Right atrium auricular region (tissue), 2 donors: ENCODE data around the gene MRPL2. TPM values are rescaled to one million over a fixed set of nuclear protein-coding genes. Genes with fewer than 3 reads are reported as not detected.

Source experiments
- DNase-seq: peaks from one replicate; pipeline ENCODE4 v3.0.0-alpha.2; 2019; ENCODE audit warnings: low spot score
- H3K27ac ChIP-seq, 2 donors: fragments of 200-600 bp; sonication (generic); 1 replicate in 1 of 2; 2 replicates in 1 of 2; pipeline ENCODE4 v1.5.1; 2016 to 2019
- H3K27me3 ChIP-seq, 2 donors: fragments of 200-600 bp; sonication (generic); one replicate each; pipeline versions ENCODE4 v1.5.1 to v1.6.0; 2017 to 2019
- H3K36me3 ChIP-seq: fragments of 200-600 bp; sonication (generic); one replicate; pipeline ENCODE4 v1.5.1; 2016
- H3K4me1 ChIP-seq, 2 donors: fragments of 200-600 bp; sonication (generic); one replicate each; pipeline versions ENCODE4 v1.5.1 to v1.6.0; 2017 to 2019
- H3K4me3 ChIP-seq, 2 donors: fragments of 200-600 bp; sonication (generic); 1 replicate in 1 of 2; 2 replicates in 1 of 2; pipeline ENCODE4 v1.5.1; 2017 to 2019; ENCODE audit warnings: mild to moderate bottlenecking in 1 of 2, moderate library complexity in 1 of 2
- H3K9me3 ChIP-seq, 2 donors: fragments of 200-600 bp; sonication (generic); one replicate each; pipeline ENCODE4 v1.5.1; 2019
- total RNA-seq, 2 donors: library from RNA; depleted of rRNA; stranded (reverse); fragments of >200 nt; gene quantifications; one replicate each; pipeline ENCODE4 v1.1.0, GENCODE V29; 2016
- TF ChIP-seq, protein P1 (sequence below), 2 donors: fragments of 200-600 bp; sonication (generic); IDR thresholded peaks; one replicate each; pipeline ENCODE4 v1.5.1; 2019; ENCODE audit warnings: antibody characterized with exemption in 2 of 2

The MRPL2 gene
- total RNA-seq, 2 donors from 2014 or later: 37.0 to 41.0 TPM

DNA sequence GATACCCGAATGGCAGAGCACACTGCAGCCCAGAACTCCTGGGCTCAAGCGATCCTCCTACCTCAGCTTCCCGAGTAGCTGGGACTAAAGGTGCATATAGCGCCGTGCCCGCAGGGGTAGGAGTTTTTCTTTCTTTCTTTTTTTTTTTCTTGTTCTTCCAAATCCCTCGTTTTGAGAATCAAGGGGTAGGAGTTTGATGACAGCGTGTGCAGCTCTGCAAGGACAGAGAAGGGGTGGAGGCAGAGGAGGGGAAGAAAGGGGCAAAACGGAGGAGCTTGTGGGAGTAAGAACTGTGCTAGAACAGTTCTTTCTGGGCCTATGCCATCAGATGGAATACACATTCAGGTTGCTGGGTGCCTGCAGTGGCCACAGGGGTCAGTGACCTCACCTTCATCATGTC, 22.5 kb downstream of the MRPL2 start:
- Histone ChIP-seq H3K27me3 (no peaks in the 10 kb centered on the region), H3K36me3 (peaks cover 37% of the 10 kb centered on the region), H3K27ac (no peak overlapping the region), H3K4me3 (no peak overlapping the region), H3K9me3 (no peaks in the 10 kb centered on the region), H3K4me1 (peaks cover 0 to 17% of the 10 kb centered on the region in 2 donors)
- DNase-seq: no peak
- TF ChIP-seq, protein P1, sequence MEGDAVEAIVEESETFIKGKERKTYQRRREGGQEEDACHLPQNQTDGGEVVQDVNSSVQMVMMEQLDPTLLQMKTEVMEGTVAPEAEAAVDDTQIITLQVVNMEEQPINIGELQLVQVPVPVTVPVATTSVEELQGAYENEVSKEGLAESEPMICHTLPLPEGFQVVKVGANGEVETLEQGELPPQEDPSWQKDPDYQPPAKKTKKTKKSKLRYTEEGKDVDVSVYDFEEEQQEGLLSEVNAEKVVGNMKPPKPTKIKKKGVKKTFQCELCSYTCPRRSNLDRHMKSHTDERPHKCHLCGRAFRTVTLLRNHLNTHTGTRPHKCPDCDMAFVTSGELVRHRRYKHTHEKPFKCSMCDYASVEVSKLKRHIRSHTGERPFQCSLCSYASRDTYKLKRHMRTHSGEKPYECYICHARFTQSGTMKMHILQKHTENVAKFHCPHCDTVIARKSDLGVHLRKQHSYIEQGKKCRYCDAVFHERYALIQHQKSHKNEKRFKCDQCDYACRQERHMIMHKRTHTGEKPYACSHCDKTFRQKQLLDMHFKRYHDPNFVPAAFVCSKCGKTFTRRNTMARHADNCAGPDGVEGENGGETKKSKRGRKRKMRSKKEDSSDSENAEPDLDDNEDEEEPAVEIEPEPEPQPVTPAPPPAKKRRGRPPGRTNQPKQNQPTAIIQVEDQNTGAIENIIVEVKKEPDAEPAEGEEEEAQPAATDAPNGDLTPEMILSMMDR (IDR thresholded peaks at IDR 0.05): no peak

DNA sequence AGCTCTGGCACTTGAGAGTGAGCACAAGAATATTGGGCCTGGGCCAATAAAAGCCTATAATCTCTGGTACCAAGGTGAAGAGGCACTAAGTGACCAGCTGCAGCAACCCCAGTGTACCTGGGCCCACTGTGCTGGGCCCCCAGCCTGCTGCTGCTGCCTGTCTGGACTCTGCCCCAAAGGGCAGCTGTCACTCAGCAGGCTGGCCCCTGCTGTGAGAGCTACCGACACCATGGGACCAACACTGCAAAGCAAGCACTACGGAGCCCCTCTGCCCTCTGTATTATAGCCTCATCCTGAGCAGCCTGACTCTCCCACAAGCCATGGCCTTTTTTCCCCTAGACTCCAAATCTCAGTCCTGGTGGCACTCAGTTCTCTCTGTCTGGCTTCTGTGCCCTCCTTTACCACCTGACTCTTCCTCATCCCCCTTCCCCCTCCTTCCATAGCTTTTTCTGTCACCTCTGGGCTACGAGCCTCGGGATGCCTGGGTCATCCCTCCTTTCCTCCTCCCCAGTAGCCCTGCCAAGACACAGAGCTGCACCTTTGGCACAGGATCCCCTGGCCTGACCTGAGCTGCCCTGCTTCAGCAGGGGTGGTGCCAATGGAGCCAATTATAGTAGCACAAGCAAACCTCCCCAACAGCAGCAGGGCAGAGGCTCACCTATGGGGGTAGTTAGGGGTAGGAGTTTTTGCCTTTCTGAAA, 23.6 kb downstream of the MRPL2 start:
- H3K27ac ChIP-seq: peak overlapping the region; percentile 21 to 70
- no peaks in the 10 kb centered on the region for H3K9me3 ChIP-seq
- DNase-seq: no peak
- TF ChIP-seq, protein P1 (IDR thresholded peaks at IDR 0.05): no peak
- H3K27me3 ChIP-seq: no peaks in the 10 kb centered on the region
- peaks cover 0 to 17% of the 10 kb centered on the region in 2 donors for H3K4me1 ChIP-seq
- no peak overlapping the region for H3K4me3 ChIP-seq
- peaks cover 32% of the 10 kb centered on the region for H3K36me3 ChIP-seq

DNA sequence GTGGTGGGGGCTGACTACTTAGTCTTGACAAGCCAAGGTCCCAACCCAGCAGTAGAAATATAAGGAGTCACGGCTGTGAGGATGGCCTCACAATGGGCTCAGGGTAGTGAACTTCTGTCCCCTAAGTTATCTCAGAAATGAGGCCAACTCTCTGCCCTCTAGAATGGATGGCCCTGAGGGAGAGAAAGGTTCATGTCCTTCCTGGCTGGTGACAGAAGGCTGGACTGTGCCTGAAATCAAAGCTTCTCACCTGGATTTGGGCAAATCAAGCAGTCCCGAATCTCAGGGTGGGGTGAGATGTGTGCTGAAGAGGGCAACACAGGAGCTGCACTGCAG, 25.1 kb downstream of the MRPL2 start:
- Histone ChIP-seq H3K27ac (no peak overlapping the region), H3K4me3 (no peak overlapping the region), H3K36me3 (peaks cover 37% of the 10 kb centered on the region), H3K4me1 (peaks cover 0 to 17% of the 10 kb centered on the region in 2 donors), H3K27me3 (no peaks in the 10 kb centered on the region), H3K9me3 (no peaks in the 10 kb centered on the region)
- DNase-seq: no peak
- TF ChIP-seq, protein P1 (IDR thresholded peaks at IDR 0.05): no peak

DNA sequence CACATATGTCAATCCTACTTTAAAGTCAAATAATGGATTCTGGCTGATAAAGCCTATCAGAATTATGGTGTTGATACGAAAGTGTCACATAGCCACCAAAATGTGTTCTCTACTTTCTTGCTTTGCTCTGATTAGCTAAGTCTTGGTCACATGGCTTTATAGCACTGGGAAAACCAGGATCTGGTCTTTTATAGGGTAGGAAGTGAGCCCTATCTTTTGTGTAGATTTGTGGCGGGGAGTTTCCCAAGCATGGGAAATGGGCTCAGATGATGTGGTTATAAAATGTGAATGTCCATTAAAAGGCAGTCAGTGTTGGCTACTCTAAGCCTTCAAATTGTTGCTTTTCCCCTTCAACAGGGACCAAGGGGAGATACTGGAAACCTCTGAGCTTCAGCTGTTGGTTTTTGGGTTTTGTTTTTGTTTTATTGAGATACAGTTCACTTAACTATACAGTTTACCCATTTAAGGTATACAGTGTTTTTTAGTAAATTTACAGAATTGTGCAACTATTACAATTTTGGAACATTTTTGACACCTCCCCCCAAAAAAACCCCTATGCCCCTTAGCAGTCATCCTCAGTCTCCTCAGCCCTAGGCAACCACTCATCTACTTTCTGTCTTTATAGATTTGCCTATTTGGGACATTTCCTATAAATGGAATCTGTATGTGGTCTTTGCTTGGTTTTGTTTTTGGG, 25.6 kb downstream of the MRPL2 start:
- no peak for DNase-seq
- Histone ChIP-seq H3K27ac (no peak overlapping the region), H3K9me3 (no peaks in the 10 kb centered on the region), H3K36me3 (peaks cover 37% of the 10 kb centered on the region), H3K27me3 (no peaks in the 10 kb centered on the region), H3K4me1 (peaks cover 0 to 17% of the 10 kb centered on the region in 2 donors), H3K4me3 (no peak overlapping the region)
- TF ChIP-seq, protein P1 (IDR thresholded peaks at IDR 0.05): no peak

DNA sequence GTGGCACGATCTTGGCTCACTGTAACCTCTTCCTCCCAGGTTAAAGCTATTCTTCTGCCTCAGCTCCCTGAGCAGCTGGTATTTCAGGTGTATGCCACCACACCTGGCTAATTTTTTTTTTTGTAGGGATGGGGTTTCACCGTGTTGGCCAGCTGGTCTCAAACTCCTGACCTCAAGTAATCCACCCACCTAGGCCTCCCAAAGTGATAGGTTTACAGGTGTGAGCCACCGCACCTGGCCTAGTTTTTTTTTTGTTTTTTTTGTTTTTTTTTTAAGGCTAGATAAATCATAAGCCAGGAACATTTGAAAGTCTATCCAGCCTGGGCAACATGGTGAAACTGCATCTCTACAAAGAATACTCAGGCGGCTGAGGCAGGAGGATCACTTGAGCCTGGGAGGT, 26.9 kb downstream of the MRPL2 start:
- H3K36me3 ChIP-seq: peaks cover 42% of the 10 kb centered on the region
- no peak for DNase-seq
- H3K4me1 ChIP-seq: peaks cover 0 to 16% of the 10 kb centered on the region in 2 donors
- no peak overlapping the region for H3K4me3 ChIP-seq
- H3K27me3 ChIP-seq: no peaks in the 10 kb centered on the region
- TF ChIP-seq, protein P1 (IDR thresholded peaks at IDR 0.05): no peak
- no peak overlapping the region for H3K27ac ChIP-seq
- H3K9me3 ChIP-seq: no peaks in the 10 kb centered on the region
